A549 (cell line): ENCODE measurements around the gene FXYD3.

Source experiments
- BHLHE40 ChIP-seq: IDR thresholded peaks from 2 replicates; pipeline ENCODE4 v1.6.1; 2012; ENCODE audit warnings: low read depth, low read length, inconsistent platforms
- CTCF ChIP-seq: fragments of >200 bp; sonication (Bioruptor Twin); formaldehyde crosslinking; IDR thresholded peaks from 3 replicates; pipeline ENCODE4 v1.5.1; 2016
- ESRRA ChIP-seq: fragments of 150-350 bp; IDR thresholded peaks from 2 replicates; pipeline ENCODE4 v1.6.1; 2014; ENCODE audit warnings: mild to moderate bottlenecking, low read length, borderline replicate concordance
- FOSB ChIP-seq: fragments of 250-450 bp; sonication (Bioruptor Pico); IDR thresholded peaks from 2 replicates; pipeline ENCODE4 v1.5.0; 2020; ENCODE audit warnings: mild to moderate bottlenecking, moderate library complexity
- FOXS1 ChIP-seq: fragments of 250-450 bp; sonication (Bioruptor Pico); IDR thresholded peaks from 2 replicates; pipeline ENCODE4 v1.5.0; 2020; ENCODE audit warnings: mild to moderate bottlenecking, moderate library complexity
- HDAC2 ChIP-seq: fragments of 200-600 bp; sonication (generic); IDR thresholded peaks from 2 replicates; pipeline ENCODE4 v1.6.1; 2016
- KDM5A ChIP-seq: fragments of 200-600 bp; sonication (generic); IDR thresholded peaks from 2 replicates; pipeline ENCODE4 v1.6.1; 2016; ENCODE audit warnings: antibody characterized with exemption, mild to moderate bottlenecking
- MAFK ChIP-seq: fragments of 450-650 bp; IDR thresholded peaks from 2 replicates; pipeline ENCODE4 v1.6.1; 2014; ENCODE audit not compliant: partially characterized antibody
- MAX ChIP-seq: IDR thresholded peaks from 2 replicates; pipeline ENCODE4 v1.6.1; 2012
- PHF8 ChIP-seq: fragments of 200-600 bp; sonication (generic); IDR thresholded peaks from 2 replicates; pipeline ENCODE4 v1.6.1; 2016; ENCODE audit warnings: low read depth, mild to moderate bottlenecking, antibody characterized with exemption, moderate library complexity, borderline replicate concordance
- POLR2A ChIP-seq: IDR thresholded peaks from 2 replicates; pipeline ENCODE4 v1.6.1; 2012; ENCODE audit warnings: mild to moderate bottlenecking, low read length
- POLR2AphosphoS2 ChIP-seq: conservative IDR thresholded peaks from 2 replicates; pipeline ENCODE4 v1.6.1; 2012; ENCODE audit warnings: low read length, improper control_type of control experiment, inconsistent platforms
- SMC3 ChIP-seq: fragments of >200 bp; sonication (Bioruptor Twin); formaldehyde crosslinking; IDR thresholded peaks from 3 replicates; pipeline ENCODE4 v1.6.1; 2018; ENCODE audit warnings: inconsistent platforms

- TF ChIP-seq HDAC2 (no peak), KDM5A (no peak), CTCF (no peak), MAX (no peak), PHF8 (no peak), MAFK (no peak), ESRRA (no peak), BHLHE40 (no peak), POLR2A (no peak), SMC3 (no peak), FOXS1 (CRISPR knock-in tag) (no peak), FOSB (CRISPR knock-in tag) (no peak), POLR2AphosphoS2 (no peak)
These were observed 21.5 kb upstream of the FXYD3 start for GRCh38 chr19:35093941-35094647.
